ENCODE results near the gene SLC38A11. TPM values are rescaled to one million over a fixed set of nuclear protein-coding genes. Genes with fewer than 3 reads are reported as not detected.
"Not testable (repeated sequence)": the region's sequence is repeated elsewhere in the genome, so short reads cannot be mapped to it uniquely, and the experiment has no call there.

The SLC38A11 gene
- total and polyA plus RNA-seq, 4 donors = 0.63 to 1.4 (median 1.1) TPM; not detected in 1

DNA sequence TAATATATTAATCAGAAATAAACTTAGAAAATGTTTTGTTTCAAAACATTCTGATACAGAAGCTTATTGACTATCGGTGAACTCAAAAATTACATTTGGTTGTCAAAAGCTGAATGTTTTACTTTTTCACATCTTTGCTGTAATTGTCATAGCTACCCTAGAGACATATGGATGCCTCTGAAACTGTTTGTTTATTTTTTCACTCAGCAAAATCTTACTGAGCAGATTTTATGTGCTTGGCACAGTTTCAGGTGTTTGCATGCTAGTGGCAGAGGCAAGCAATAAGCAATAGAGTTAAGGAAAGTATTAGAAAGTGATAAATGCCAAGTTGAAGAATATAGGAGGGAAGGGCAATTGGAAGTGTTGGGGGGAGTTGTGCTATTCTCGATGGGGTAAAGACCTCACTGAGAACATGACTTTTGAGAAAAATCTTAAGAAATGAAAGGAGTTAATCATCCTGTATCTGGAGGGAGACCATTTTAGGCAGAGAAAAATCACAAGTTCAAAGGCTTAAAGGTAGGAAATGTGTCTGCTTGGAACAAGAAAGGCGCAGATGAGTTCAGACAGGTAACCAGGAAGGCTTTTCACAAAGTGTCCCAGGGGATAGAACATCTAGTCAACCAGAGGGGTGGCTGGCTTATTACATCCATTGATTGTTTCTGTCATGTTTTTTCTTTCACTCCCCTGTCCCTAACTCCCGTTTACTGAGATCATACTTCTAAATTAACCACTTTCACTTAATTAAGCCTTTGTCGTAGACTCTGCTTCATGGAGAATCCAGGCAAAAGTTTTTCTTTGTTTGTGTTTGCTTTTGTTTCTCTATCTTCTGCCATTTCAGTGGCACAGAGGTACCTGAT lies 86.5 kb downstream of the SLC38A11 start:
- no peaks in the 10 kb centered on the region for H3K36me3 ChIP-seq (ENCODE audit: control insufficient read depth in 1 of 2, insufficient read depth in 2 of 2, low read length in 1 of 2)
- H3K4me1 ChIP-seq (ENCODE audit: control insufficient read depth in 1 of 2, insufficient read depth in 2 of 2, low read length in 2 of 2) = no peaks in the 10 kb centered on the region
- H3K27ac ChIP-seq (ENCODE audit: low read depth in 1 of 2, low read length in 2 of 2) = no peak overlapping the region
- intact Hi-C loops (cut with DNase I) = no loop called here
- WGBS, 2 donors = 82 to 86% methylated on average over 5 of the region's 5 CpGs
- no peak overlapping the region for H3K4me3 ChIP-seq (ENCODE audit: low read length in 2 of 2)
- H3K9me3 ChIP-seq (ENCODE audit: control insufficient read depth, low read length) = no peaks in the 10 kb centered on the region
- ATAC-seq (ENCODE audit: low FRiP score) = no peak
- DNase-seq = no peak
- H3K27me3 ChIP-seq (ENCODE audit: control insufficient read depth in 1 of 2, insufficient read depth in 2 of 2, low read length in 1 of 2) = no peaks in the 10 kb centered on the region

- DNase-seq (no peak), ATAC-seq (ENCODE audit: low FRiP score) (no peak)
- H3K36me3 ChIP-seq (ENCODE audit: control insufficient read depth in 1 of 2, insufficient read depth in 2 of 2, low read length in 1 of 2) = no peaks in the 10 kb centered on the region
- intact Hi-C loops (cut with DNase I) = no loop called here
- H3K4me3 ChIP-seq (ENCODE audit: low read length in 2 of 2) = no peak overlapping the region
- no peaks in the 10 kb centered on the region for H3K4me1 ChIP-seq (ENCODE audit: control insufficient read depth in 1 of 2, insufficient read depth in 2 of 2, low read length in 2 of 2)
- H3K27ac ChIP-seq (ENCODE audit: low read depth in 1 of 2, low read length in 2 of 2) = no peak overlapping the region
- WGBS, 2 donors = 55 to 64% methylated on average over 3 of the region's 3 CpGs
- H3K27me3 ChIP-seq (ENCODE audit: control insufficient read depth in 1 of 2, insufficient read depth in 2 of 2, low read length in 1 of 2) = no peaks in the 10 kb centered on the region
- H3K9me3 ChIP-seq (ENCODE audit: control insufficient read depth, low read length) = no peaks in the 10 kb centered on the region
These were observed 87.4 kb downstream of the SLC38A11 start for GRCh38 chr2:164867779-164868397.

DNA sequence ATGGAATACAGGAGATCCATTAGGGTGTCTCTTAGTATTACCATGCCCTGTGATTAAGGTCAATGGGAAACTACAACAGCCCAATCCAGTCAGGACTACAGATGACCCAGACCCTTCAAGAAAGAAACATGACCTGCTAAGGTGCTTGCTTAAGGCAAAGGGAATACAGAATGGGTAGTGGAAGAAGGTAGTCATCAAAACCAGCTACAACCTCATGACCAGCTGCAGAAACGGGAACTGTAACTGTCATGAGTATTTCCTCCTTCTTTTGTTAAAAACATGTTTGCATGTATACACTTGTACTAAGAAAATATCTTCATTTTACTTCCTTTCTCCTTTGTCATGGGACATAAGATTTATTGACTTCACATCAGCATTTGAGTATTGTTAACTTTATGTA lies 88.9 kb downstream of the SLC38A11 start:
- ATAC-seq (ENCODE audit: low FRiP score); H3K4me3 ChIP-seq (ENCODE audit: low read length in 2 of 2); H3K9me3 ChIP-seq (ENCODE audit: control insufficient read depth, low read length); intact Hi-C loops (cut with DNase I); H3K36me3 ChIP-seq (ENCODE audit: control insufficient read depth in 1 of 2, insufficient read depth in 2 of 2, low read length in 1 of 2); H3K27ac ChIP-seq (ENCODE audit: low read depth in 1 of 2, low read length in 2 of 2); H3K4me1 ChIP-seq (ENCODE audit: control insufficient read depth in 1 of 2, insufficient read depth in 2 of 2, low read length in 2 of 2); H3K27me3 ChIP-seq (ENCODE audit: control insufficient read depth in 1 of 2, insufficient read depth in 2 of 2, low read length in 1 of 2); DNase-seq: not testable (repeated sequence)
- 94 to 95% methylated on average over 1 of the region's 1 CpG for WGBS, 2 donors

GRCh38 chr2:164860694-164861042 lies 94.7 kb downstream of the SLC38A11 start:
- no peaks in the 10 kb centered on the region for H3K36me3 ChIP-seq (ENCODE audit: control insufficient read depth in 1 of 2, insufficient read depth in 2 of 2, low read length in 1 of 2)
- no peak overlapping the region for H3K4me3 ChIP-seq (ENCODE audit: low read length in 2 of 2)
- H3K4me1 ChIP-seq (ENCODE audit: control insufficient read depth in 1 of 2, insufficient read depth in 2 of 2, low read length in 2 of 2) = no peaks in the 10 kb centered on the region
- DNase-seq (no peak), ATAC-seq (ENCODE audit: low FRiP score) (no peak)
- no peak overlapping the region for H3K27ac ChIP-seq (ENCODE audit: low read depth in 1 of 2, low read length in 2 of 2)
- H3K9me3 ChIP-seq (ENCODE audit: control insufficient read depth, low read length) = no peaks in the 10 kb centered on the region
- intact Hi-C loops (cut with DNase I) = no loop called here
- no peaks in the 10 kb centered on the region for H3K27me3 ChIP-seq (ENCODE audit: control insufficient read depth in 1 of 2, insufficient read depth in 2 of 2, low read length in 1 of 2)

GRCh38 chr2:164859906-164860693 lies 95.2 kb downstream of the SLC38A11 start:
- DNase-seq; H3K27ac ChIP-seq (ENCODE audit: low read depth in 1 of 2, low read length in 2 of 2); ATAC-seq (ENCODE audit: low FRiP score); H3K36me3 ChIP-seq (ENCODE audit: control insufficient read depth in 1 of 2, insufficient read depth in 2 of 2, low read length in 1 of 2); H3K27me3 ChIP-seq (ENCODE audit: control insufficient read depth in 1 of 2, insufficient read depth in 2 of 2, low read length in 1 of 2); intact Hi-C loops (cut with DNase I); H3K4me1 ChIP-seq (ENCODE audit: control insufficient read depth in 1 of 2, insufficient read depth in 2 of 2, low read length in 2 of 2); H3K4me3 ChIP-seq (ENCODE audit: low read length in 2 of 2); H3K9me3 ChIP-seq (ENCODE audit: control insufficient read depth, low read length): not testable (repeated sequence)
- WGBS, 2 donors = 96 to 100% methylated on average over 4 of the region's 4 CpGs

GRCh38 chr2:164859251-164859818 lies 96.0 kb downstream of the SLC38A11 start:
- whole genome bisulfite sequencing, 2 donors = 68 to 70% methylated on average over 2 of the region's 2 CpGs

DNA sequence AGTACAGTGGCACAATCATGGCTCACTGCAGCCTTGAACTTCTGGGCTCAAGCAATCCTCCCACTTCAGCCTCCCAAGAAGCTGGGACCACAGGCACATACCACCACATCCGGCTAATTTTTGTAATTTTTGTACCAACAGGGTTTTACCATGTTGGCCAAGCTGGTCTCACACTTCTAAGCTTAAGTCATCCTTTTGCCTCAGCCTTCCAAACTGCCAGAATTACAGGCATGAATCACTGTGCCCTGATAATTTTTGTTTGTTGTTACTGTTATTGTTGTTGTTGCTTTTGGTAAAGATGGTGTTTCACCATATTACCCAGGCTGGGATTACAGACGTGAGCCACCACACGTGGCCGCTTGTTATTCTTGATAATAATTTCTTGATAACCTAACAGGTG lies 103.2 kb downstream of the SLC38A11 start:
- no peaks in the 10 kb centered on the region for H3K27me3 ChIP-seq (ENCODE audit: control insufficient read depth in 1 of 2, insufficient read depth in 2 of 2, low read length in 1 of 2)
- H3K27ac ChIP-seq (ENCODE audit: low read depth in 1 of 2, low read length in 2 of 2) = no peak overlapping the region
- intact Hi-C loops (cut with DNase I) = no loop called here
- no peaks in the 10 kb centered on the region for H3K9me3 ChIP-seq (ENCODE audit: control insufficient read depth, low read length)
- H3K4me3 ChIP-seq (ENCODE audit: low read length in 2 of 2) = no peak overlapping the region
- H3K36me3 ChIP-seq (ENCODE audit: control insufficient read depth in 1 of 2, insufficient read depth in 2 of 2, low read length in 1 of 2) = no peaks in the 10 kb centered on the region
- ATAC-seq (ENCODE audit: low FRiP score) = no peak
- WGBS, 2 donors = 88% methylated on average over 4 of the region's 4 CpGs
- no peaks in the 10 kb centered on the region for H3K4me1 ChIP-seq (ENCODE audit: control insufficient read depth in 1 of 2, insufficient read depth in 2 of 2, low read length in 2 of 2)
- no peak for DNase-seq

More at GRCh38 chr2:164859251-164859818, 96.0 kb downstream of the SLC38A11 start:
- no peaks in the 10 kb centered on the region for H3K9me3 ChIP-seq (ENCODE audit: control insufficient read depth, low read length)
- H3K27me3 ChIP-seq (ENCODE audit: control insufficient read depth in 1 of 2, insufficient read depth in 2 of 2, low read length in 1 of 2) = no peaks in the 10 kb centered on the region
- DNase-seq (no peak), ATAC-seq (ENCODE audit: low FRiP score) (no peak)
- intact Hi-C loops (cut with DNase I) = no loop called here
- H3K36me3 ChIP-seq (ENCODE audit: control insufficient read depth in 1 of 2, insufficient read depth in 2 of 2, low read length in 1 of 2) = no peaks in the 10 kb centered on the region
- H3K4me3 ChIP-seq (ENCODE audit: low read length in 2 of 2) = no peak overlapping the region
- H3K27ac ChIP-seq (ENCODE audit: low read depth in 1 of 2, low read length in 2 of 2) = no peak overlapping the region
- H3K4me1 ChIP-seq (ENCODE audit: control insufficient read depth in 1 of 2, insufficient read depth in 2 of 2, low read length in 2 of 2) = no peaks in the 10 kb centered on the region

- WGBS, 2 donors = 69 to 80% methylated on average over 4 of the region's 4 CpGs
- ATAC-seq (ENCODE audit: low FRiP score) = no peak
- Histone ChIP-seq H3K36me3 (ENCODE audit: control insufficient read depth in 1 of 2, insufficient read depth in 2 of 2, low read length in 1 of 2) (no peaks in the 10 kb centered on the region), H3K9me3 (ENCODE audit: control insufficient read depth, low read length) (no peaks in the 10 kb centered on the region), H3K4me3 (ENCODE audit: low read length in 2 of 2) (no peak overlapping the region), H3K27me3 (ENCODE audit: control insufficient read depth in 1 of 2, insufficient read depth in 2 of 2, low read length in 1 of 2) (no peaks in the 10 kb centered on the region), H3K4me1 (ENCODE audit: control insufficient read depth in 1 of 2, insufficient read depth in 2 of 2, low read length in 2 of 2) (no peaks in the 10 kb centered on the region), H3K27ac (ENCODE audit: low read depth in 1 of 2, low read length in 2 of 2) (no peak overlapping the region)
- no peak for DNase-seq
- intact Hi-C loops (cut with DNase I) = no loop called here
These were observed 105.1 kb downstream of the SLC38A11 start for GRCh38 chr2:164850235-164850634.
